Prostate gland (tissue), 2 donors: ENCODE measurements around the gene SLC43A3.

ENCODE experiments used
- POLR2A ChIP-seq: fragments of 450-650 bp; IDR thresholded peaks from one replicate; pipeline ENCODE4 v1.6.1; 2016; ENCODE audit warnings: antibody characterized with exemption, mild to moderate bottlenecking
- TF ChIP-seq, protein P1 (sequence below), 4 experiments: fragments of 200-600 bp in 2 of 4; fragments of 450-650 bp in 2 of 4; sonication (generic) in 2 of 4; IDR thresholded peaks; 1 replicate in 3 of 4; 2 replicates in 1 of 4; pipeline ENCODE4 v1.5.1; 2016 to 2019; ENCODE audit warnings: antibody characterized with exemption in 4 of 4, mild to moderate bottlenecking in 2 of 4, moderate library complexity in 2 of 4

DNA sequence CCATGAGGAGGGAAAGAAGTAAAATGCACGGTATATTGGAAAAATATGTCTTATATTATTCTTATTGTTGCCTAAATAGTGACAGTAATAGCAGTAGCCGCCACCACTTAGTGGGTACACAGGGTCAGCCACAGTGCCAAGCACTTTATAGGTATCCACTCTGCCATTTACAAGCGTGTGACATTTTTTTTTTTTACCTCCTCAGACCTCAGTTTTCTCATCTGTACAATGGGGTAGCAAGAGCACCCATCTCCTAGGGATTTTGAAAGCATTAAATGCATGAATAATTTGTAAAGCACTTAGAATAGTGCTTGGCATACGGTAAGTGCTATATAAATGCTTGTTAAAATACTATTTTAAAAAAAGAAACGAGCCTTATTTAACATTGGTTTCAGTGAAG, 42.3 kb upstream of the SLC43A3 start:
- TF ChIP-seq POLR2A, result no peak
- TF ChIP-seq, protein P1, sequence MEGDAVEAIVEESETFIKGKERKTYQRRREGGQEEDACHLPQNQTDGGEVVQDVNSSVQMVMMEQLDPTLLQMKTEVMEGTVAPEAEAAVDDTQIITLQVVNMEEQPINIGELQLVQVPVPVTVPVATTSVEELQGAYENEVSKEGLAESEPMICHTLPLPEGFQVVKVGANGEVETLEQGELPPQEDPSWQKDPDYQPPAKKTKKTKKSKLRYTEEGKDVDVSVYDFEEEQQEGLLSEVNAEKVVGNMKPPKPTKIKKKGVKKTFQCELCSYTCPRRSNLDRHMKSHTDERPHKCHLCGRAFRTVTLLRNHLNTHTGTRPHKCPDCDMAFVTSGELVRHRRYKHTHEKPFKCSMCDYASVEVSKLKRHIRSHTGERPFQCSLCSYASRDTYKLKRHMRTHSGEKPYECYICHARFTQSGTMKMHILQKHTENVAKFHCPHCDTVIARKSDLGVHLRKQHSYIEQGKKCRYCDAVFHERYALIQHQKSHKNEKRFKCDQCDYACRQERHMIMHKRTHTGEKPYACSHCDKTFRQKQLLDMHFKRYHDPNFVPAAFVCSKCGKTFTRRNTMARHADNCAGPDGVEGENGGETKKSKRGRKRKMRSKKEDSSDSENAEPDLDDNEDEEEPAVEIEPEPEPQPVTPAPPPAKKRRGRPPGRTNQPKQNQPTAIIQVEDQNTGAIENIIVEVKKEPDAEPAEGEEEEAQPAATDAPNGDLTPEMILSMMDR (IDR thresholded peaks at IDR 0.05), result no peak
